Liver (tissue), 9 donors: ENCODE results near the gene SEMA4F. TPM values are rescaled to one million over a fixed set of nuclear protein-coding genes. Genes with fewer than 3 reads are reported as not detected.
"Not testable (repeated sequence)": the region's sequence is repeated elsewhere in the genome, so short reads cannot be mapped to it uniquely, and the experiment has no call there.

Source experiments
- DNase-seq: peaks from one replicate; pipeline ENCODE4 v3.0.0-alpha.2; 2017; ENCODE audit warnings: low spot score
- H3K27ac ChIP-seq, 2 donors: one replicate each; pipeline ENCODE4 v1.7.0; 2013; ENCODE audit warnings: inconsistent platforms in 2 of 2, low read length in 2 of 2, control low read depth in 1 of 2, low read depth in 1 of 2, mild to moderate bottlenecking in 1 of 2
- H3K27me3 ChIP-seq, 4 donors: one replicate each; pipeline versions ENCODE4 v1.6.1 to v1.7.0; 2013; ENCODE audit warnings: low read length in 3 of 4, inconsistent platforms in 1 of 4, mild to moderate bottlenecking in 1 of 4, moderate library complexity in 1 of 4; ENCODE audit not compliant: control insufficient read depth in 4 of 4, insufficient read depth in 4 of 4
- H3K36me3 ChIP-seq, 4 donors: one replicate each; pipeline versions ENCODE4 v1.6.1 to v1.7.0; 2013; ENCODE audit warnings: low read length in 3 of 4, mild to moderate bottlenecking in 3 of 4, low read depth in 1 of 4, moderate library complexity in 1 of 4; ENCODE audit not compliant: control insufficient read depth in 4 of 4, insufficient read depth in 3 of 4
- H3K4me1 ChIP-seq, 4 donors: one replicate each; pipeline versions ENCODE4 v1.6.1 to v1.7.0; 2013; ENCODE audit warnings: low read length in 3 of 4, mild to moderate bottlenecking in 3 of 4, moderate library complexity in 1 of 4; ENCODE audit not compliant: control insufficient read depth in 4 of 4, insufficient read depth in 4 of 4
- H3K4me3 ChIP-seq, 3 donors: one replicate each; pipeline versions ENCODE4 v1.6.1 to v1.7.0; 2013; ENCODE audit warnings: low read length in 3 of 3, control low read depth in 1 of 3, low read depth in 1 of 3, mild to moderate bottlenecking in 1 of 3
- H3K9ac ChIP-seq, 2 donors: one replicate each; pipeline ENCODE4 v1.7.0; 2013; ENCODE audit warnings: low read length in 2 of 2, mild to moderate bottlenecking in 2 of 2, moderate library complexity in 2 of 2, control low read depth in 1 of 2, low read depth in 1 of 2
- H3K9me3 ChIP-seq, 4 donors: one replicate each; pipeline versions ENCODE4 v1.6.1 to v1.7.0; 2013; ENCODE audit warnings: low read length in 3 of 4; ENCODE audit not compliant: control insufficient read depth in 4 of 4
- EGR1 ChIP-seq, 2 donors: IDR thresholded peaks; 2 replicates each; pipeline ENCODE4 v1.6.1; 2016 to 2018; ENCODE audit warnings: antibody characterized with exemption in 2 of 2, low read depth in 2 of 2
- FOXA1 ChIP-seq: IDR thresholded peaks from 2 replicates; pipeline ENCODE4 v1.6.1; 2016; ENCODE audit warnings: antibody characterized with exemption
- GABPA ChIP-seq, 2 donors: IDR thresholded peaks in 1 of 2; conservative IDR thresholded peaks in 1 of 2; 2 replicates each; pipeline ENCODE4 v1.6.1; 2016; ENCODE audit warnings: antibody characterized with exemption in 2 of 2, mild to moderate bottlenecking in 1 of 2, moderate library complexity in 1 of 2
- HNF4A ChIP-seq, 2 donors: conservative IDR thresholded peaks; 2 replicates each; pipeline ENCODE4 v1.6.1; 2016; ENCODE audit warnings: antibody characterized with exemption in 2 of 2, mild to moderate bottlenecking in 2 of 2
- RXRA ChIP-seq, 2 donors: IDR thresholded peaks; 2 replicates each; pipeline ENCODE4 v1.6.1; 2017 to 2018; ENCODE audit warnings: antibody characterized with exemption in 2 of 2, mild to moderate bottlenecking in 1 of 2
- SP1 ChIP-seq: IDR thresholded peaks from 2 replicates; pipeline ENCODE4 v1.6.1; 2018; ENCODE audit warnings: antibody characterized with exemption, mild to moderate bottlenecking
- YY1 ChIP-seq: IDR thresholded peaks from 2 replicates; pipeline ENCODE4 v1.6.1; 2016; ENCODE audit warnings: antibody characterized with exemption, mild to moderate bottlenecking
- WGBS: extraction: QIAGEN DNeasy Blood & Tissue Kit; methylation state at CpG from one replicate; pipeline ENCODE4 v1.1.7; 2013; 5-methylcytosine and 5-hydroxymethylcytosine counted together
- polyA plus RNA-seq, 2 donors: library from polyadenylated mRNA; stranded (reverse) in 1 of 2; unstranded in 1 of 2; fragments of 200-250 nt in 1 of 2; fragments of >200 nt in 1 of 2; fragmentation: Nextera tagmentation in 1 of 2; extraction: Ambion mirVana in 1 of 2; gene quantifications; one replicate each; pipeline versions ENCODE4 v1.2.1 to v1.2.3, GENCODE V29; 2013 to 2015
- total RNA-seq, 2 donors: library from RNA; depleted of rRNA; stranded (reverse); fragments of >200 nt; gene quantifications; one replicate each; pipeline ENCODE4 v1.2.3, GENCODE V29; 2014
- TF ChIP-seq, protein P1 (sequence below): fragments of 150-350 bp; IDR thresholded peaks from 2 replicates; pipeline ENCODE4 v1.5.1; 2017; ENCODE audit warnings: improper control_type of control experiment, low read depth, low read length; ENCODE audit not compliant: missing input control
- TF ChIP-seq, protein P2 (sequence below): IDR thresholded peaks from 2 replicates; pipeline ENCODE4 v1.6.1; 2016; ENCODE audit warnings: antibody characterized with exemption
- TF ChIP-seq, protein P3 (sequence below): IDR thresholded peaks from 2 replicates; pipeline ENCODE4 v1.6.1; 2016; ENCODE audit warnings: antibody characterized with exemption
- TF ChIP-seq, protein P4 (sequence below): IDR thresholded peaks from 2 replicates; pipeline ENCODE4 v1.6.1; 2016; ENCODE audit warnings: antibody characterized with exemption
- donor health status: healthy.
- donor health status: healthy.
- donor health status: healthy.
- donor health status: healthy.
- donor health status: healthy.

Gene SEMA4F
- total and polyA plus RNA-seq, 4 donors = 0.57 to 1.1 (median 0.96) TPM

DNA sequence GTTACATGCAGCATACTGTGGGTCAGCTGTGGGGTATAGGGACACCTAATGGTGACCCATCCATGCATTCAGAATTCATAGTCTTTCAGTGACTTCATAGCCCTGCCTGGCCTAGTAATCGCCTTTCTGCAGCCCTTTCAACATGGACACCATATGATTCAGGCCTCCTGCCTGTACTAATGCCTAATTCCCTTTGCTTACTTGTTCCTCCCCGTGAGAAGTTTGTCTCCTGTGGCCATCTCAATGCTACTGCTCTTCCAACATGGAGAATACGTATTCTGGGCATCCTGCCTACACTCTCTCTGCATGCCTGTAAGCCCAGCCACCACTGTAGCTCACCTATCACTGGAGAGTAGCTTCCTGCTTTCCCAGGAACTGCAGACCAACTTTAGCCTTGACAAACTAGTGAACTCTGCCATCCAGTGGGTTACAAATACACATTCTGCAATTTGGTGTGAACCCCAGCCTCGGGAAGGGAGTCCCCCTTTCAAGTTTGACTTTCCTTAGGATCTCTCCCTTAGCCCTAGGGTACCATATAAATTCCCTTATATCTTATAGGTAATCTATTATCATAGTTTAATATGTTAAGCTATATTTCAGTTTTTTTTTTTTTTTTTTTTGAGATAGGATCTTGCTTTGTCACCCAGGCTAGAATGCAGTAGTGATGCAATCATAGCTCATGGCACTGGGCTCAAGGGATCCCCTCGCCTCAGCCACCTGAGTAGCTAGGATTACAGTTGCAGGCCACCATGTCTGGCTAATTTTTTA, 28.2 kb upstream of the SEMA4F start:
- TF ChIP-seq, protein P1, sequence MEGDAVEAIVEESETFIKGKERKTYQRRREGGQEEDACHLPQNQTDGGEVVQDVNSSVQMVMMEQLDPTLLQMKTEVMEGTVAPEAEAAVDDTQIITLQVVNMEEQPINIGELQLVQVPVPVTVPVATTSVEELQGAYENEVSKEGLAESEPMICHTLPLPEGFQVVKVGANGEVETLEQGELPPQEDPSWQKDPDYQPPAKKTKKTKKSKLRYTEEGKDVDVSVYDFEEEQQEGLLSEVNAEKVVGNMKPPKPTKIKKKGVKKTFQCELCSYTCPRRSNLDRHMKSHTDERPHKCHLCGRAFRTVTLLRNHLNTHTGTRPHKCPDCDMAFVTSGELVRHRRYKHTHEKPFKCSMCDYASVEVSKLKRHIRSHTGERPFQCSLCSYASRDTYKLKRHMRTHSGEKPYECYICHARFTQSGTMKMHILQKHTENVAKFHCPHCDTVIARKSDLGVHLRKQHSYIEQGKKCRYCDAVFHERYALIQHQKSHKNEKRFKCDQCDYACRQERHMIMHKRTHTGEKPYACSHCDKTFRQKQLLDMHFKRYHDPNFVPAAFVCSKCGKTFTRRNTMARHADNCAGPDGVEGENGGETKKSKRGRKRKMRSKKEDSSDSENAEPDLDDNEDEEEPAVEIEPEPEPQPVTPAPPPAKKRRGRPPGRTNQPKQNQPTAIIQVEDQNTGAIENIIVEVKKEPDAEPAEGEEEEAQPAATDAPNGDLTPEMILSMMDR = no peak
- TF ChIP-seq RXRA (IDR thresholded peaks at IDR 0.05) = no peak
- Histone ChIP-seq H3K36me3 (no peaks in the 10 kb centered on the region), H3K27me3 (no peaks in the 10 kb centered on the region), H3K4me3 (no peak overlapping the region), H3K4me1 (no peaks in the 10 kb centered on the region), H3K9ac (no peak overlapping the region), H3K27ac (no peak overlapping the region), H3K9me3 (no peaks in the 10 kb centered on the region)
- 90% methylated on average over 5 of the region's 5 CpGs for WGBS
- DNase-seq = no peak

DNA sequence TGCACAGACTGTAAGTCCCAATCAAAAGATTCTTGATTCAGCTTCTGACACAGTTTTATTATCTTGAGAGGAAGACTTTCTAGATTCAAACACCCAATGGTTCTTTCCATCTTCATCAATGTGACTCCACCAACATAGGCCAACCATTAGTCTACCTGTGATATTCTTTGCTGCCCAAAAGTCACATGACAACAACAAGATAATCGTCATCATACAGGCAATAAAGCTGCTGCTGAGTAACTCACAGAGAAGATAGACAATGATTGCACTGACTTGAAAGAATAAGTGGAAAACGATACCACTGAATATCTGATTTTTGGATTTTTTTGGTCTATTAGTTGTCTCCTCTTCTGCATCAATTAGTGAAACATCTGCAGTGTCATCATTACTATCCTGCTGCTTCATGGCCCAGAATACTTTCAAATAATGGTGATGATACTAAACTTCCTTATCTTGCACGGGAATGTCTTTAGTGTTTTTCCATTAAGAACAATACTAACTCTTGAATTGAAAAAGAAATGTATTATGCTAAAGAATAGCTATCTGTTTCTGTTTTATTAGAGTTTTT, 25.4 kb upstream of the SEMA4F start:
- Histone ChIP-seq H3K4me1 (no peaks in the 10 kb centered on the region), H3K27me3 (no peaks in the 10 kb centered on the region), H3K4me3 (no peak overlapping the region), H3K9me3 (no peaks in the 10 kb centered on the region), H3K36me3 (no peaks in the 10 kb centered on the region), H3K27ac (no peak overlapping the region), H3K9ac (no peak overlapping the region)
- 68% methylated on average over 3 of the region's 3 CpGs for WGBS
- no peak for DNase-seq
- TF ChIP-seq YY1 = no peak
- TF ChIP-seq RXRA (IDR thresholded peaks at IDR 0.05) = no peak
- no peak for TF ChIP-seq EGR1 (IDR thresholded peaks at IDR 0.05; ENCODE audit: low read depth in 2 of 2)
- TF ChIP-seq, protein P2, sequence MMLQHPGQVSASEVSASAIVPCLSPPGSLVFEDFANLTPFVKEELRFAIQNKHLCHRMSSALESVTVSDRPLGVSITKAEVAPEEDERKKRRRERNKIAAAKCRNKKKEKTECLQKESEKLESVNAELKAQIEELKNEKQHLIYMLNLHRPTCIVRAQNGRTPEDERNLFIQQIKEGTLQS = no peak
- TF ChIP-seq, protein P3, sequence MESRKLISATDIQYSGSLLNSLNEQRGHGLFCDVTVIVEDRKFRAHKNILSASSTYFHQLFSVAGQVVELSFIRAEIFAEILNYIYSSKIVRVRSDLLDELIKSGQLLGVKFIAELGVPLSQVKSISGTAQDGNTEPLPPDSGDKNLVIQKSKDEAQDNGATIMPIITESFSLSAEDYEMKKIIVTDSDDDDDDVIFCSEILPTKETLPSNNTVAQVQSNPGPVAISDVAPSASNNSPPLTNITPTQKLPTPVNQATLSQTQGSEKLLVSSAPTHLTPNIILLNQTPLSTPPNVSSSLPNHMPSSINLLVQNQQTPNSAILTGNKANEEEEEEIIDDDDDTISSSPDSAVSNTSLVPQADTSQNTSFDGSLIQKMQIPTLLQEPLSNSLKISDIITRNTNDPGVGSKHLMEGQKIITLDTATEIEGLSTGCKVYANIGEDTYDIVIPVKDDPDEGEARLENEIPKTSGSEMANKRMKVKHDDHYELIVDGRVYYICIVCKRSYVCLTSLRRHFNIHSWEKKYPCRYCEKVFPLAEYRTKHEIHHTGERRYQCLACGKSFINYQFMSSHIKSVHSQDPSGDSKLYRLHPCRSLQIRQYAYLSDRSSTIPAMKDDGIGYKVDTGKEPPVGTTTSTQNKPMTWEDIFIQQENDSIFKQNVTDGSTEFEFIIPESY = no peak
- no peak for TF ChIP-seq SP1
- TF ChIP-seq, protein P4, sequence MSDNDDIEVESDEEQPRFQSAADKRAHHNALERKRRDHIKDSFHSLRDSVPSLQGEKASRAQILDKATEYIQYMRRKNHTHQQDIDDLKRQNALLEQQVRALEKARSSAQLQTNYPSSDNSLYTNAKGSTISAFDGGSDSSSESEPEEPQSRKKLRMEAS = no peak
- no peak for TF ChIP-seq FOXA1
- no peak for TF ChIP-seq GABPA (IDR thresholded peaks at IDR 0.05 in 1 of 2, conservative IDR thresholded peaks at IDR 0.05 in 1 of 2)
- TF ChIP-seq, protein P1 = no peak
- no peak for TF ChIP-seq HNF4A (conservative IDR thresholded peaks at IDR 0.05)

DNA sequence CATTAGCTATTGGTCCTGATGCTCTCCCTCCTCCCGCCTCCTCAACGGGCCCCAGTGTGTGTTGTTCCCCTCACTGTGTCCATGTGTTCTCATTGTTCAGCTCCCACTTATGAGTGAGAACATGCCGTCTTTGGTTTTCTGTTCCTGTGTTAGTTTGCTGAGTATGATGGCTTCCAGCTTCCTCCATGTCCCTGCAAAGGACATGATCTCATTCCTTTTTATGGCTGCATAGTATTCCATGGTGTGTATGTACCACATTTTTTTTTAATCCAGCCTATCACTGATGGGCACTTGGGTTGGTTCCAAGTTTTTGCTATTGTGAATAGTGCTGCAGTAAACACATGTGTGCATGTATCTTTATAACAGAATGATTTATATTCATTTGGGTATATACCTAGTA, 23.6 kb upstream of the SEMA4F start:
- not testable (repeated sequence) for H3K9me3 ChIP-seq, H3K9ac ChIP-seq, H3K27ac ChIP-seq, H3K36me3 ChIP-seq, H3K4me1 ChIP-seq, H3K27me3 ChIP-seq, DNase-seq, H3K4me3 ChIP-seq
- 94% methylated on average over 3 of the region's 3 CpGs for WGBS
